Measurements from ENCODE around the gene ABI3.

GRCh38 chr17:49194297-49194607, 16.3 kb upstream of the ABI3 start:
- TF ChIP-seq TAF1 (conservative IDR thresholded peaks at IDR 0.05) = no peak
- TF ChIP-seq CTCF (IDR thresholded peaks at IDR 0.05; ENCODE audit: low read depth, low read length, missing input control) = no peak
- TF ChIP-seq RAD21 (IDR thresholded peaks at IDR 0.05) = no peak
- TF ChIP-seq ZBTB33 (IDR thresholded peaks at IDR 0.05) = no peak
- TF ChIP-seq REST (IDR thresholded peaks at IDR 0.05) = no peak
